ENCODE data around the gene CCER1. TPM values are rescaled to one million over a fixed set of nuclear protein-coding genes. Genes with fewer than 3 reads are reported as not detected.

Gene CCER1
- total RNA-seq, 1 experiment from 2014 or later, result not detected

GRCh38 chr12:90943255-90943654, 11.7 kb downstream of the CCER1 start:
- Histone ChIP-seq H3K56ac (ENCODE audit: insufficient read length, low read depth, low read length) (no peak overlapping the region), H3K14ac (ENCODE audit: insufficient read depth, low read length) (no peak overlapping the region), H3K23me2 (ENCODE audit: insufficient read length, low read depth, low read length, poor library complexity, severe bottlenecking) (no peaks in the 10 kb centered on the region), H2BK12ac (ENCODE audit: insufficient read length, low read depth, low read length) (no peak overlapping the region), H3K18ac (ENCODE audit: insufficient read length, low read depth, low read length) (no peak overlapping the region), H3K4me2 (ENCODE audit: insufficient read depth, insufficient read length, low read length) (no peak overlapping the region), H3K79me1 (ENCODE audit: insufficient read depth, low read depth, low read length, poor library complexity, severe bottlenecking) (no peaks in the 10 kb centered on the region), H2AK5ac (ENCODE audit: insufficient read length, low read length) (no peak overlapping the region), H3K9me3 (ENCODE audit: control insufficient read depth, low read depth, low read length) (no peaks in the 10 kb centered on the region), H2AFZ (ENCODE audit: low read length) (no peak overlapping the region), H3K4me1 (ENCODE audit: insufficient read depth, low read length) (no peaks in the 10 kb centered on the region), H3K9ac (ENCODE audit: extremely low read depth, insufficient read length, low read length) (no peak overlapping the region), H3K4ac (ENCODE audit: low read depth, low read length) (no peak overlapping the region), H4K91ac (ENCODE audit: insufficient read length, low read depth, low read length) (no peak overlapping the region), H3K79me2 (ENCODE audit: insufficient read depth, low read length) (no peaks in the 10 kb centered on the region), H3T11ph (ENCODE audit: low read length) (no peak overlapping the region), H3K27ac (ENCODE audit: insufficient read length, low read depth, low read length) (no peak overlapping the region), H4K20me1 (ENCODE audit: control insufficient read depth, insufficient read depth, insufficient read length) (no peaks in the 10 kb centered on the region), H2BK5ac (ENCODE audit: insufficient read length, low read length) (no peak overlapping the region), H2BK120ac (ENCODE audit: low read depth, low read length, poor library complexity, severe bottlenecking) (no peak overlapping the region), H2BK20ac (ENCODE audit: low read depth, low read length, poor library complexity, severe bottlenecking) (no peak overlapping the region), H3K23ac (ENCODE audit: insufficient read length, low read depth, low read length) (no peak overlapping the region), H2BK15ac (ENCODE audit: low read depth, low read length) (no peak overlapping the region), H4K8ac (replicated peaks; ENCODE audit: insufficient read length, low read depth, low read length) (no peak overlapping the region), H4K5ac (ENCODE audit: insufficient read length, low read depth, low read length) (no peak overlapping the region), H3K27me3 (ENCODE audit: insufficient read depth, low read length) (no peaks in the 10 kb centered on the region)
- Mint-ChIP-seq H3K27ac (no peak overlapping the region), H3K9me3 (no peaks in the 10 kb centered on the region), H3K4me1 (peaks cover 0 to 2% of the 10 kb centered on the region in 2 experiments; a peak in 1 of 4 replicates), H3K4me3 (no peak overlapping the region), H3K36me3 (ENCODE audit: insufficient read depth in 1 of 3, low read depth in 3 of 3) (no peaks in the 10 kb centered on the region), H3K27me3 (ENCODE audit: low read depth) (no peaks in the 10 kb centered on the region)
- no peak for DNase-seq
- WGBS (ENCODE audit: extremely low coverage, insufficient read length, low lambda C conversion rate), result no CpG with 5 or more reads among the region's 1 CpG
- no peak for TF ChIP-seq CTCF (conservative IDR thresholded peaks at IDR 0.05)

Data from H9 (cell line).